ENCODE results near the gene DOK4. TPM values are rescaled to one million over a fixed set of nuclear protein-coding genes. Genes with fewer than 3 reads are reported as not detected.

DOK4 gene
- total RNA-seq, 3 donors from 2014 or later = 68.4 to 143 (median 101) TPM

GRCh38 chr16:57476546-57477410, 9.5 kb downstream of the DOK4 start:
- intact Hi-C loops (cut with DNase I, micrococcal nuclease) = no loop called here
- Histone ChIP-seq H3K36me3 (ENCODE audit: low read depth) (peaks cover 7% of the 10 kb centered on the region), H3K4me3 (no peak overlapping the region), H3K9me3 (no peaks in the 10 kb centered on the region), H3K4me1 (ENCODE audit: low read depth) (peaks cover 24% of the 10 kb centered on the region)
- peak in 1 of 3 donors; percentile 28 for DNase-seq
- no peak for TF ChIP-seq CTCF (IDR thresholded peaks at IDR 0.05)
- ATAC-seq = no peak

- ATAC-seq (no peak), DNase-seq (peak in 2 of 3 donors; percentile 51 to 67)
- intact Hi-C loops (cut with DNase I, micrococcal nuclease) = no loop called here
- peaks cover 7% of the 10 kb centered on the region for H3K36me3 ChIP-seq (ENCODE audit: low read depth)
- no peak overlapping the region for H3K4me3 ChIP-seq
- no peaks in the 10 kb centered on the region for H3K9me3 ChIP-seq
- TF ChIP-seq CTCF (IDR thresholded peaks at IDR 0.05) = peak; percentile 13
- peaks cover 30% of the 10 kb centered on the region for H3K4me1 ChIP-seq (ENCODE audit: low read depth)
Observed at GRCh38 chr16:57475711-57476339, 10.5 kb downstream of the DOK4 start.

GRCh38 chr16:57474671-57475661, 11.3 kb downstream of the DOK4 start:
- DNase-seq (no peak), ATAC-seq (no peak)
- peaks cover 11% of the 10 kb centered on the region for H3K36me3 ChIP-seq (ENCODE audit: low read depth)
- H3K4me1 ChIP-seq (ENCODE audit: low read depth) = peaks cover 30% of the 10 kb centered on the region
- no peak overlapping the region for H3K4me3 ChIP-seq
- intact Hi-C loops (cut with DNase I, micrococcal nuclease) = no loop called here
- no peak for TF ChIP-seq CTCF (IDR thresholded peaks at IDR 0.05)
- no peaks in the 10 kb centered on the region for H3K9me3 ChIP-seq

- no peaks in the 10 kb centered on the region for H3K9me3 ChIP-seq
- TF ChIP-seq CTCF (IDR thresholded peaks at IDR 0.05) = no peak
- H3K4me1 ChIP-seq (ENCODE audit: low read depth) = peaks cover 26% of the 10 kb centered on the region
- DNase-seq (no peak), ATAC-seq (no peak)
- intact Hi-C loops (cut with DNase I, micrococcal nuclease) = no loop called here
- H3K36me3 ChIP-seq (ENCODE audit: low read depth) = peaks cover 20% of the 10 kb centered on the region
- H3K4me3 ChIP-seq = no peak overlapping the region
Observed at GRCh38 chr16:57473906-57474305, 12.4 kb downstream of the DOK4 start.

- peaks cover 22% of the 10 kb centered on the region for H3K4me1 ChIP-seq (ENCODE audit: low read depth)
- no peak for ATAC-seq
- H3K36me3 ChIP-seq (ENCODE audit: low read depth) = peaks cover 20% of the 10 kb centered on the region
Observed at GRCh38 chr16:57473176-57473840, 13.0 kb downstream of the DOK4 start.

More at GRCh38 chr16:57473176-57473840, 13.0 kb downstream of the DOK4 start:
- DNase-seq = no peak
- intact Hi-C loops (cut with DNase I, micrococcal nuclease) = no loop called here
- H3K9me3 ChIP-seq = no peaks in the 10 kb centered on the region
- no peak overlapping the region for H3K4me3 ChIP-seq
- TF ChIP-seq CTCF (IDR thresholded peaks at IDR 0.05) = no peak

Measured in mucosa of descending colon (tissue), 3 donors.